ENCODE measurements around the gene CCDC192.

Gene CCDC192

GRCh38 chr5:127893232-127893631 is 190.0 kb downstream of the CCDC192 start:
- no peak for DNase-seq

- DNase-seq = no peak
These were observed 191.3 kb downstream of the CCDC192 start for GRCh38 chr5:127894461-127894860.

- peak; percentile 43 for DNase-seq
These were observed 195.5 kb downstream of the CCDC192 start for GRCh38 chr5:127898551-127899213.

- no peak for DNase-seq
These were observed 196.0 kb downstream of the CCDC192 start for GRCh38 chr5:127899214-127899610.

- DNase-seq = no peak
These were observed 203.5 kb downstream of the CCDC192 start for GRCh38 chr5:127906562-127907204.

GRCh38 chr5:127907907-127908306 is 204.7 kb downstream of the CCDC192 start:
- no peak for DNase-seq

- DNase-seq = peak; percentile 4
These were observed 205.9 kb downstream of the CCDC192 start for GRCh38 chr5:127909066-127909465.

- no peak for DNase-seq
These were observed 206.6 kb downstream of the CCDC192 start for GRCh38 chr5:127909821-127910220.

- no peak for DNase-seq
These were observed 207.2 kb downstream of the CCDC192 start for GRCh38 chr5:127910307-127910956.

GRCh38 chr5:127911619-127912018 is 208.4 kb downstream of the CCDC192 start:
- DNase-seq = no peak

- no peak for DNase-seq
These were observed 209.2 kb downstream of the CCDC192 start for GRCh38 chr5:127912411-127912810.

- no peak for DNase-seq
These were observed 213.8 kb downstream of the CCDC192 start for GRCh38 chr5:127916885-127917573.

GRCh38 chr5:127919006-127919796 is 216.0 kb downstream of the CCDC192 start:
- DNase-seq = no peak

- DNase-seq = no peak
These were observed 216.6 kb downstream of the CCDC192 start for GRCh38 chr5:127919818-127920217.

- no peak for DNase-seq
These were observed 217.7 kb downstream of the CCDC192 start for GRCh38 chr5:127920936-127921335.

GRCh38 chr5:127922603-127923002 is 219.4 kb downstream of the CCDC192 start:
- no peak for DNase-seq

- DNase-seq = no peak
These were observed 220.8 kb downstream of the CCDC192 start for GRCh38 chr5:127923804-127924570.

- DNase-seq = no peak
These were observed 221.4 kb downstream of the CCDC192 start for GRCh38 chr5:127924606-127925005.

- DNase-seq = no peak
These were observed 222.7 kb downstream of the CCDC192 start for GRCh38 chr5:127925916-127926315.

GRCh38 chr5:127926974-127927373 is 223.8 kb downstream of the CCDC192 start:
- no peak for DNase-seq

GRCh38 chr5:127928053-127928452 is 224.9 kb downstream of the CCDC192 start:
- DNase-seq = no peak

- DNase-seq = no peak
These were observed 227.1 kb downstream of the CCDC192 start for GRCh38 chr5:127930311-127930710.

Measured in stimulated activated CD4-positive, alpha-beta T cell treated with anti-CD3 and anti-CD28 coated beads, Interleukin-1b, Interleukin-23, amount 100 ng/mL, for 48 hours (primary cell).